SK-N-SH treated with all-trans-retinoic acid at 6 μM for 48 hours (cell line): ENCODE measurements around the gene APOB.

Source experiments
- ATAC-seq: fragments of 200-7000 bp; cut with Tn5 transposase; 3 replicates; pipeline ENCODE4 v1.9.1; 2020; ENCODE audit warnings: mild to moderate bottlenecking, moderate library complexity
- ARNTL ChIP-seq: fragments of 450-650 bp; formaldehyde crosslinking; IDR thresholded peaks from 2 replicates; pipeline ENCODE4 v1.5.0; 2020; ENCODE audit warnings: low read depth, mild to moderate bottlenecking, moderate library complexity, borderline replicate concordance
- BACH2 ChIP-seq: fragments of 250-450 bp; sonication (Bioruptor Pico); IDR thresholded peaks from 2 replicates; pipeline ENCODE4 v1.9.0; 2021; ENCODE audit warnings: mild to moderate bottlenecking, borderline replicate concordance
- CREB5 ChIP-seq: fragments of 250-450 bp; sonication (Bioruptor Pico); IDR thresholded peaks from 2 replicates; pipeline ENCODE4 v1.5.1; 2020; ENCODE audit warnings: low read depth, mild to moderate bottlenecking, moderate library complexity
- CSRNP3 ChIP-seq: fragments of 250-450 bp; sonication (Bioruptor Pico); IDR thresholded peaks from 2 replicates; pipeline ENCODE4 v1.5.1; 2021; ENCODE audit warnings: mild to moderate bottlenecking, moderate library complexity
- ESRRG ChIP-seq: fragments of 250-450 bp; sonication (Bioruptor Pico); IDR thresholded peaks from 2 replicates; pipeline ENCODE4 v1.6.1; 2021; ENCODE audit warnings: mild to moderate bottlenecking
- GLIS3 ChIP-seq: fragments of 250-450 bp; sonication (Bioruptor Pico); IDR thresholded peaks from 2 replicates; pipeline ENCODE4 v1.5.0; 2020; ENCODE audit warnings: mild to moderate bottlenecking, moderate library complexity
- ISL1 ChIP-seq: fragments of 250-450 bp; sonication (Bioruptor Pico); IDR thresholded peaks from 2 replicates; pipeline ENCODE4 v2.1.2; 2022; ENCODE audit warnings: mild to moderate bottlenecking, moderate library complexity
- OSR1 ChIP-seq: fragments of 250-450 bp; sonication (Bioruptor Pico); IDR thresholded peaks from 2 replicates; pipeline ENCODE4 v1.8.0; 2022; ENCODE audit warnings: moderate library complexity, mild to moderate bottlenecking, inconsistent platforms
- PATZ1 ChIP-seq: fragments of 250-450 bp; sonication (Bioruptor Pico); IDR thresholded peaks from 2 replicates; pipeline ENCODE4 v1.8.0; 2020; ENCODE audit warnings: mild to moderate bottlenecking, moderate library complexity, borderline replicate concordance
- POU6F1 ChIP-seq: fragments of 250-450 bp; sonication (Bioruptor Pico); IDR thresholded peaks from 2 replicates; pipeline ENCODE4 v1.8.0; 2021; ENCODE audit warnings: low read depth, mild to moderate bottlenecking, moderate library complexity, borderline replicate concordance
- PPARA ChIP-seq: fragments of 250-450 bp; sonication (Bioruptor Pico); IDR thresholded peaks from 2 replicates; pipeline ENCODE4 v1.5.0; 2020; ENCODE audit warnings: mild to moderate bottlenecking, borderline replicate concordance
- RARB ChIP-seq: fragments of 250-450 bp; sonication (Bioruptor Pico); IDR thresholded peaks from 2 replicates; pipeline ENCODE4 v1.8.0; 2021; ENCODE audit warnings: mild to moderate bottlenecking, moderate library complexity
- SNAI2 ChIP-seq: fragments of 250-450 bp; sonication (Bioruptor Pico); IDR thresholded peaks from 2 replicates; pipeline ENCODE4 v1.5.0; 2020; ENCODE audit warnings: mild to moderate bottlenecking, moderate library complexity
- TCF4 ChIP-seq: fragments of 250-450 bp; sonication (Bioruptor Pico); IDR thresholded peaks from 2 replicates; pipeline ENCODE4 v1.8.0; 2021; ENCODE audit warnings: mild to moderate bottlenecking, moderate library complexity, borderline replicate concordance
- TOX ChIP-seq: fragments of 250-450 bp; sonication (Bioruptor Pico); IDR thresholded peaks from 2 replicates; pipeline ENCODE4 v1.8.0; 2021; ENCODE audit warnings: mild to moderate bottlenecking, moderate library complexity, borderline replicate concordance
- TSHZ2 ChIP-seq: fragments of 250-450 bp; sonication (Bioruptor Pico); IDR thresholded peaks from 2 replicates; pipeline ENCODE4 v1.5.0; 2020; ENCODE audit warnings: mild to moderate bottlenecking, moderate library complexity
- ZC3H10 ChIP-seq: fragments of 250-450 bp; sonication (Bioruptor Pico); IDR thresholded peaks from 2 replicates; pipeline ENCODE4 v1.5.1; 2021; ENCODE audit warnings: mild to moderate bottlenecking, moderate library complexity
- ZFP3 ChIP-seq: fragments of 250-450 bp; sonication (Bioruptor Pico); IDR thresholded peaks from 2 replicates; pipeline ENCODE4 v1.5.0; 2020; ENCODE audit warnings: mild to moderate bottlenecking, moderate library complexity
- ZFP30 ChIP-seq: fragments of 450-650 bp; formaldehyde crosslinking; IDR thresholded peaks from 2 replicates; pipeline ENCODE4 v1.5.0; 2022; ENCODE audit warnings: mild to moderate bottlenecking, moderate library complexity
- ZNF565 ChIP-seq: fragments of 450-650 bp; formaldehyde crosslinking; conservative IDR thresholded peaks from 2 replicates; pipeline ENCODE4 v1.5.0; 2020; ENCODE audit warnings: low read depth, mild to moderate bottlenecking, moderate library complexity
- ZNF70 ChIP-seq: fragments of 450-650 bp; formaldehyde crosslinking; IDR thresholded peaks from 2 replicates; pipeline ENCODE4 v1.5.0; 2020; ENCODE audit warnings: mild to moderate bottlenecking, moderate library complexity
- ZNF8 ChIP-seq: fragments of 450-650 bp; formaldehyde crosslinking; IDR thresholded peaks from 2 replicates; pipeline ENCODE4 v1.5.0; 2020; ENCODE audit warnings: mild to moderate bottlenecking, moderate library complexity

APOB gene

GRCh38 chr2:21020031-21020667 is 23.7 kb downstream of the APOB start:
- TF ChIP-seq CSRNP3 (CRISPR knock-in tag) (no peak), OSR1 (CRISPR knock-in tag) (no peak), ZC3H10 (CRISPR knock-in tag) (no peak), BACH2 (CRISPR knock-in tag) (no peak), RARB (CRISPR knock-in tag) (no peak), SNAI2 (CRISPR knock-in tag) (no peak), ESRRG (no peak), CREB5 (no peak), ARNTL (CRISPR knock-in tag) (no peak), TCF4 (CRISPR knock-in tag) (no peak), POU6F1 (CRISPR knock-in tag) (no peak), ZNF70 (CRISPR knock-in tag) (no peak), ZNF8 (CRISPR knock-in tag) (no peak)
- ATAC-seq: no peak

- ATAC-seq: no peak
- TF ChIP-seq BACH2 (CRISPR knock-in tag) (no peak), ZFP3 (CRISPR knock-in tag) (no peak)
These were observed 24.2 kb downstream of the APOB start for GRCh38 chr2:21019678-21020021.

- TF ChIP-seq ZNF8 (CRISPR knock-in tag) (no peak), TCF4 (CRISPR knock-in tag) (no peak)
These were observed 24.7 kb downstream of the APOB start for GRCh38 chr2:21019000-21019677.

GRCh38 chr2:21018290-21018689 is 25.6 kb downstream of the APOB start:
- no peak for ATAC-seq

More at GRCh38 chr2:21019000-21019677, 24.7 kb downstream of the APOB start:
- ATAC-seq: no peak

More at GRCh38 chr2:21018290-21018689, 25.6 kb downstream of the APOB start:
- TF ChIP-seq CSRNP3 (CRISPR knock-in tag) (no peak), RARB (CRISPR knock-in tag) (no peak), GLIS3 (CRISPR knock-in tag) (no peak), TSHZ2 (no peak), ZNF565 (CRISPR knock-in tag) (no peak), ZC3H10 (CRISPR knock-in tag) (no peak), ZFP3 (CRISPR knock-in tag) (no peak), POU6F1 (CRISPR knock-in tag) (no peak), PATZ1 (CRISPR knock-in tag) (no peak), ZNF8 (CRISPR knock-in tag) (no peak), ISL1 (CRISPR knock-in tag) (no peak), TCF4 (CRISPR knock-in tag) (no peak), ZNF70 (CRISPR knock-in tag) (no peak), BACH2 (CRISPR knock-in tag) (no peak), ESRRG (no peak), PPARA (CRISPR knock-in tag) (no peak), TOX (CRISPR knock-in tag) (no peak), ARNTL (CRISPR knock-in tag) (no peak), ZFP30 (CRISPR knock-in tag) (no peak)
